Kidney epithelial cell (primary cell): ENCODE results near the gene MEPCE. TPM values are rescaled to one million over a fixed set of nuclear protein-coding genes. Genes with fewer than 3 reads are reported as not detected.

Experiments
- DNase-seq: peaks from one replicate; pipeline ENCODE4 v3.0.0-alpha.2; 2010; ENCODE audit warnings: low read depth
- H3K27me3 ChIP-seq: 2 replicates; pipeline ENCODE4 v1.6.0; 2011; ENCODE audit warnings: low read length; ENCODE audit not compliant: control insufficient read depth, insufficient read depth
- H3K36me3 ChIP-seq: 2 replicates; pipeline ENCODE4 v1.5.1; 2011; ENCODE audit warnings: low read length; ENCODE audit not compliant: control insufficient read depth, insufficient read depth
- H3K4me3 ChIP-seq: 2 replicates; pipeline ENCODE4 v1.5.1; 2011; ENCODE audit warnings: low read depth, mild to moderate bottlenecking, control low read depth, low read length
- total RNA-seq: library from RNA; depleted of rRNA; stranded (reverse); fragments of >200 nt; gene quantifications from 2 replicates; pipeline ENCODE4 v1.2.3, GENCODE V29; 2015
- TF ChIP-seq, protein P1 (sequence below): IDR thresholded peaks from 2 replicates; pipeline ENCODE4 v1.5.1; 2011; ENCODE audit warnings: mild to moderate bottlenecking, moderate library complexity, low read length, control low read depth, inconsistent platforms; ENCODE audit not compliant: insufficient read depth, poor library complexity, severe bottlenecking

MEPCE gene
- total RNA-seq, 1 donor from 2014 or later: 29.7 TPM

DNA sequence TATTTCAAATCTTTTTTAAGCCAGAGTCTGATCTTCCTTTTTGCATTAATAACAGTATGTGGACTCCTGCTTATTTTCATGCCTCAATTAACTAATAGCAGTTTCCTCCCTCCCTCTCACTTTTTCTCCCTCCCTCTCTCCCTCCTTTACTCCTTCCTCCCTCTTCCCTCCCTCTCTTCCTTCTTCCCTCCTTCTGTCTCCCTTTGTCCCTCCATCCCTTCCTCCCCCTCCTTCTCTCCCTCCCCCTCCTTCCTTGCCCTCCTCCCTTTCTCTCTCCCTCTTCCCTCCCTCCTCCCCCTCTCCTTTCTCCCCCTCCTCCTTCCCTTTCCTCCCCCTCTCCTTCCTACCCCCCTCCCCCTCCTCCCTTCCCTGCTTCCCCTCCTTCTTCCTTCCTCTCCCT, 3.1 kb upstream of the MEPCE start:
- no peaks in the 10 kb centered on the region for H3K36me3 ChIP-seq
- DNase-seq: no peak
- no peak overlapping the region for H3K4me3 ChIP-seq
- no peaks in the 10 kb centered on the region for H3K27me3 ChIP-seq
- TF ChIP-seq, protein P1, sequence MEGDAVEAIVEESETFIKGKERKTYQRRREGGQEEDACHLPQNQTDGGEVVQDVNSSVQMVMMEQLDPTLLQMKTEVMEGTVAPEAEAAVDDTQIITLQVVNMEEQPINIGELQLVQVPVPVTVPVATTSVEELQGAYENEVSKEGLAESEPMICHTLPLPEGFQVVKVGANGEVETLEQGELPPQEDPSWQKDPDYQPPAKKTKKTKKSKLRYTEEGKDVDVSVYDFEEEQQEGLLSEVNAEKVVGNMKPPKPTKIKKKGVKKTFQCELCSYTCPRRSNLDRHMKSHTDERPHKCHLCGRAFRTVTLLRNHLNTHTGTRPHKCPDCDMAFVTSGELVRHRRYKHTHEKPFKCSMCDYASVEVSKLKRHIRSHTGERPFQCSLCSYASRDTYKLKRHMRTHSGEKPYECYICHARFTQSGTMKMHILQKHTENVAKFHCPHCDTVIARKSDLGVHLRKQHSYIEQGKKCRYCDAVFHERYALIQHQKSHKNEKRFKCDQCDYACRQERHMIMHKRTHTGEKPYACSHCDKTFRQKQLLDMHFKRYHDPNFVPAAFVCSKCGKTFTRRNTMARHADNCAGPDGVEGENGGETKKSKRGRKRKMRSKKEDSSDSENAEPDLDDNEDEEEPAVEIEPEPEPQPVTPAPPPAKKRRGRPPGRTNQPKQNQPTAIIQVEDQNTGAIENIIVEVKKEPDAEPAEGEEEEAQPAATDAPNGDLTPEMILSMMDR: no peak

DNA sequence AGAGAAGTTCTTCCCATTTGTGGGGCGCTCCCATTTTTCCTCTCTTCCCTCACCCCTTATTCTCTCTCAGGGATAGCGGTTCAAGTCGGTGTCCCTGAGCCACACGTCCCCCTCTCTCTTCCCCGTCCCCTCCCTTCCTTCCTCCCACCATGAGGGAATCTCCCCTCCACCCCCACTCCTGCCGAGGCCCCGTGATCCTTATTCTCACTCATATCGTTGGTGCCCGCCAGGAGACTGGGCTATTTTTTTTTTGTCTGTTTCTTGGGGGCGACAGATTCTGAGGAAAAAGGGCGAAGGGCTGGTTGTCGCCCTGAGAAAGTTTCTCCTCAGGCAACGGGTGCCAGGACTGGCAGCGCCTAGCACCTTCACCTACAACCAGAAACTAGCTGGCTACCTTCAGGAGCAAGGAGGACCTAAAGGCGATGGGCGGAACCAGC, 1.9 kb upstream of the MEPCE start:
- DNase-seq: no peak
- peak overlapping the region; percentile 0 for H3K4me3 ChIP-seq
- TF ChIP-seq, protein P1: no peak
- H3K36me3 ChIP-seq: no peaks in the 10 kb centered on the region
- H3K27me3 ChIP-seq: no peaks in the 10 kb centered on the region

DNA sequence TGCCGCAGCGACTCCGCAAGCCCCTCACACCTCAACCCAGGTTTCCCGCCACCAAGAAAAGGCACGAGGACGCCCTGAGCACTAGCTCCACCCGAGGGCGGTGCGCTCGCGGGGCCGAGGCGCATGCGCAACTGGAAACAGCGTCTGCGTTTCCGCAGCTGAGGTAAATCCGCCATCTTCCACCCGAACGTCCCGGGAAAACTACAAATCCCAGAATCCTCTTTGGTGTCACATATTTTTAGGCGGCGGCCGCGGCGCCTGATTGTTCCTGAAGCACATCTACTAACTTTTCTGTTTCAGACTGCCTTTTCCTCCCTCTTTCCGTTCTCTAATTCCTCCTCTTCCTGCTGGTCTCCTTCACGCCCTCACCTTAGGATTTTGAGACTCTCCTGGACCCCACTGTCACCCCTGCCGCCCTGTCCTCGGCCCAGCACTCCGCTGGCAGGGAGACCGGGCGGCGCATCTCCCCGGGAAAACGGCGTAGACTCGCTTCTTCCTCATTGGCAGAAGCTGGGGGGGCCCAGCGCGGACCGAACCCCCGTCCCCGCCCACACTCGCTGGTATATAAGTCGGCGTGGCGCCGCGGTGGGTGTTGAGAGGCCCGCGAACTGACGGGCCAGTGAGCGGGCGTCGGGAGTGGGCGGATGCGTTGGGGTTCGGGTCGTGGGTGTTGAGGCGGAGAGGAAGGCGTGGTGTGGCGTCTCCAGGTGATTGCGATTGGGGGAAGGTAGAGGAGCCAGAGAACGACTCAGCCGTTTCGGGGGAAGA, 1.2 kb upstream of the MEPCE start, which contains the start of gene ZCWPW1:
TSS of gene ZCWPW1 (minus strand) at position 505 of the 768 bp plus-strand sequence. CDS start 8,054 bp downstream, outside the sequence.
- Histone ChIP-seq H3K4me3 (peak within 1 kb of the TSS; percentile 94), H3K27me3 (no peaks in the 10 kb centered on the region), H3K36me3 (peaks cover 2% of the 10 kb centered on the region)
- TF ChIP-seq, protein P1: no peak
- peak; percentile 89 for DNase-seq

DNA sequence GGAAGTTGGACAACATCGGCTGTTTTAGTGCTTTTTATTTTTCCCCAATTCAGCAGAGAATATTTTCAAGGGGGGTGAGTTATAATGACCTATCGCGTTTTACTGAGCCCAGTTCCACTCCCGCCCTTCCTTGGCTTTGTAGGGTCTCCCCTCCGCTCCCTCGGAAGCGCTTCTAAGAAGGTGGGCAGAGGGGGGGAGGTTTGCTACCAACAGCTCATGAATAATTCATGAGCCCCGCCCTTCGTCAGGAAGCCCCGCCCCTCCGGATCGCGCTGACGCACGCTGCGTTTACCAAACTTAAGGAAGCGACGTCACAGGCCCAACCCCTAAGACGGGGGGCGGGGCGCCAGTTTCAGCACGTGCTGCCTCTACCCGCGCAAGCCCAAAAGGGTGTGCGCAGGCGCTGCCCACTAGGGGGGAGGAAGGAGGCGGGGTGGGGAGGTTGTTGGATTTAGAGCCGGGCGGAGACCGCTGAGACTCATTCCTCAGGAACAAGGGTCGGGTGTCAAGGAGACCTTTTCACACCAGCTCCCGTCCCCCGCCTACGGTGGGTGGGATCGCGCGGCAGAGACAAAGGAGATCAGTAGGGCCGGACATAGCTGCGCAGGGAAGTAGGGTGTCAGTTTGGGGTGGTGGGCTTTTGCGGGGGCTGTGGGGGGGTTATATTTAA, 529 bp upstream of the MEPCE start:
- Histone ChIP-seq H3K4me3 (peak overlapping the region; percentile 94), H3K36me3 (peaks cover 2% of the 10 kb centered on the region), H3K27me3 (no peaks in the 10 kb centered on the region)
- peak; percentile 97 for DNase-seq
- TF ChIP-seq, protein P1: no peak

DNA sequence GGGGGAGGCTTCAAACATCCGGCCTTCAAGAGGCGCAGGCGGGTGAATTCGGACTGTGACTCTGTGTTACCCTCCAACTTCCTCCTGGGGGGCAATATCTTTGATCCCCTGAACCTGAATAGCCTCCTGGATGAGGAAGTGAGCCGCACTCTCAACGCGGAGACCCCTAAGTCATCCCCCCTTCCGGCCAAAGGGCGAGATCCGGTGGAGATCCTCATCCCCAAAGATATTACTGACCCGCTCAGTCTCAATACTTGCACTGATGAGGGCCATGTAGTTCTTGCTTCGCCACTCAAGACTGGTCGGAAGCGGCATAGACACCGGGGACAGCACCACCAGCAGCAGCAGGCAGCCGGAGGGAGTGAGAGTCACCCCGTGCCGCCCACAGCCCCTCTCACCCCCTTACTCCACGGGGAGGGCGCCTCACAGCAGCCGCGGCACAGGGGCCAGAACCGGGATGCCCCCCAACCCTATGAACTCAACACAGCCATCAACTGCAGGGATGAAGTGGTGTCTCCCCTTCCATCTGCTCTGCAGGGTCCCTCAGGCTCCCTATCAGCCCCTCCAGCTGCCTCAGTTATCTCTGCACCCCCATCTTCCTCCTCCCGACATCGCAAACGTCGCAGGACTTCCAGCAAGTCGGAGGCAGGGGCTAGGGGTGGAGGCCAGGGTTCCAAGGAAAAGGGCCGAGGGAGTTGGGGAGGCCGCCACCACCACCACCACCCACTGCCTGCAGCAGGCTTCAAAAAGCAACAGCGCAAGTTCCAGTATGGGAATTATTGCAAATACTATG, 1.1 kb downstream of the MEPCE start:
- TF ChIP-seq, protein P1: no peak
- DNase-seq: no peak
- peaks cover 2% of the 10 kb centered on the region for H3K36me3 ChIP-seq
- peak overlapping the region; percentile 94 for H3K4me3 ChIP-seq
- H3K27me3 ChIP-seq: no peaks in the 10 kb centered on the region
